OCI-LY3 (cell line): ENCODE data around the gene JAKMIP1.

ENCODE experiments used
- H2AFZ ChIP-seq: fragments of 200-600, 300-600 bp; shearing (Covaris generic); 2 replicates; pipeline ENCODE4 v1.6.0; 2014; ENCODE audit warnings: antibody characterized with exemption, low read depth, low read length
- H3K27ac ChIP-seq: fragments of 200-600, 300-600 bp; sonication (generic); 2 replicates; pipeline ENCODE4 v1.5.1; 2014; ENCODE audit warnings: mild to moderate bottlenecking, low read length, moderate library complexity, mixed read lengths
- H3K27me3 ChIP-seq: fragments of 200-600, 300-600 bp; sonication (generic); 2 replicates; pipeline ENCODE4 v1.6.1; 2014; ENCODE audit warnings: low read depth, low read length, mixed read lengths
- H3K36me3 ChIP-seq: fragments of 200-600, 300-600 bp; sonication (generic); replicated peaks from 2 replicates; pipeline ENCODE3; 2014; ENCODE audit warnings: low read depth, low read length, mixed read lengths
- H3K4me1 ChIP-seq: fragments of 300-600, 200-600 bp; sonication (generic); 2 replicates; pipeline ENCODE4 v1.6.1; 2014; ENCODE audit warnings: low read length, mixed read lengths
- H3K4me2 ChIP-seq: fragments of 200-600, 300-600 bp; sonication (generic); 2 replicates; pipeline ENCODE4 v1.6.1; 2014; ENCODE audit warnings: low read length, mixed read lengths
- H3K4me3 ChIP-seq: fragments of 300-600, 200-600 bp; sonication (generic); 2 replicates; pipeline ENCODE4 v1.5.1; 2014; ENCODE audit warnings: antibody characterized with exemption, mild to moderate bottlenecking, low read length, moderate library complexity
- H3K79me2 ChIP-seq: fragments of 300-600, 200-600 bp; shearing (Covaris generic); 2 replicates; pipeline ENCODE4 v1.6.1; 2014; ENCODE audit warnings: mild to moderate bottlenecking, low read length, mixed read lengths
- H3K9ac ChIP-seq: fragments of 300-600, 200-600 bp; shearing (Covaris generic); 2 replicates; pipeline ENCODE4 v1.6.0; 2014; ENCODE audit warnings: mild to moderate bottlenecking, low read length, moderate library complexity
- H3K9me3 ChIP-seq: fragments of 200-600, 300-600 bp; shearing (Covaris generic); 2 replicates; pipeline ENCODE4 v1.6.1; 2014; ENCODE audit warnings: low read length, mixed read lengths; ENCODE audit not compliant: insufficient read depth
- H4K20me1 ChIP-seq: fragments of 200-600, 300-600 bp; sonication (generic); 2 replicates; pipeline ENCODE4 v1.6.1; 2016; ENCODE audit warnings: low read length, mixed read lengths; ENCODE audit not compliant: insufficient read depth
- CTCF ChIP-seq: fragments of 200-600, 300-600 bp; sonication (generic); IDR thresholded peaks from 2 replicates; pipeline ENCODE4 v1.5.1; 2014; ENCODE audit warnings: antibody characterized with exemption, low read length, low read depth
- EZH2phosphoT487 ChIP-seq: fragments of 200-600 bp; shearing (Covaris generic); IDR thresholded peaks from 2 replicates; pipeline ENCODE4 v1.6.1; 2018; ENCODE audit warnings: antibody characterized with exemption, mixed run types, low read depth

JAKMIP1 gene

GRCh38 chr4:6198278-6198677, 2.1 kb downstream of the JAKMIP1 start:
- Histone ChIP-seq H3K36me3 (no peaks in the 10 kb centered on the region), H3K79me2 (no peaks in the 10 kb centered on the region), H3K9me3 (no peaks in the 10 kb centered on the region), H3K9ac (no peak overlapping the region), H3K4me2 (no peak overlapping the region), H3K4me3 (no peak overlapping the region), H3K4me1 (peaks cover 5% of the 10 kb centered on the region; the same call in 1 of the 2 replicates), H3K27ac (no peak overlapping the region), H3K27me3 (no peaks in the 10 kb centered on the region), H2AFZ (no peak overlapping the region), H4K20me1 (no peaks in the 10 kb centered on the region)
- TF ChIP-seq EZH2phosphoT487 (no peak), CTCF (no peak)

DNA sequence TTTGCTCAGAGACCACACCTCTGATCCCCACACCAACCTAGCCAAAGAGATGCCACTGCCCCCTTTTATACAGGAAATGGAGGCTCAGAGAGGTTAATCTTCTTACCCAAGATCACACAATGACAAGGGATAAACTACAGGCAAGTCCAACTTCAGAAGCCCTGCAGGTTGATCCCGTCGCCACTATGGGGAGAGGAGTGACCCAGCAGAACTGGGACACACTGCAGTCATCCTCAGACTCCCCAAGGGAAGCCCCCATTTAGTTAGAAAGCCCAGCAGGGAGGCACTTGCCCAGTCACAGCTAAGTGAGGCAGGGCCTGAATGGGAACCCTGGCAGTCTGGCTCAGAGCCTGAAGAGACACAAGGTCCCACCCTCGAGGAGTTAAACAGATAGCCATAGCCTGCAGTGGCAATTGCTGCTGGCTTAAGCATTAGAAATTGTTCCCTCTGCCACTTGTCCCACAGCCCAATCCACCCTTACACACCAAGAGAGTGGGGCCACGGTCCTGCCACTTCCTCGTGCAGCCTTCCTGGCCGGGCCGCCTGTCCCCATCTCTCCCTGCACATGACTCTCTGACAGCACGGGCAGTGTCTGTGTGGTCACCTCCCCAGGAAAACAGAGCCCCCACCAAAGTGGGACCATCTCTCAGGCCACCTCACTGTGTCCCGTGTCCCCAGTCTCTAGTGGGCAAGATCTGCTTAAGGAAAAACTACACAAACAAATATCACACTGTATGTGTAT, 2.7 kb downstream of the JAKMIP1 start:
- Histone ChIP-seq H3K27me3 (no peaks in the 10 kb centered on the region), H3K27ac (no peak overlapping the region), H2AFZ (no peak overlapping the region), H3K4me1 (peaks cover 6% of the 10 kb centered on the region), H3K36me3 (no peaks in the 10 kb centered on the region), H3K79me2 (no peaks in the 10 kb centered on the region), H3K9ac (no peak overlapping the region), H4K20me1 (no peaks in the 10 kb centered on the region), H3K9me3 (no peaks in the 10 kb centered on the region), H3K4me2 (no peak overlapping the region), H3K4me3 (no peak overlapping the region)
- TF ChIP-seq CTCF (no peak), EZH2phosphoT487 (no peak)

GRCh38 chr4:6196871-6197270, 3.5 kb downstream of the JAKMIP1 start:
- Histone ChIP-seq H3K9ac (no peak overlapping the region), H3K27ac (no peak overlapping the region), H3K36me3 (no peaks in the 10 kb centered on the region), H3K4me1 (peaks cover 11% of the 10 kb centered on the region), H3K4me2 (no peak overlapping the region), H4K20me1 (no peaks in the 10 kb centered on the region), H2AFZ (no peak overlapping the region), H3K27me3 (no peaks in the 10 kb centered on the region), H3K4me3 (no peak overlapping the region), H3K79me2 (no peaks in the 10 kb centered on the region), H3K9me3 (no peaks in the 10 kb centered on the region)
- no peak for TF ChIP-seq CTCF
- TF ChIP-seq EZH2phosphoT487, result no peak

GRCh38 chr4:6196324-6196723, 4.0 kb downstream of the JAKMIP1 start:
- no peak overlapping the region for H3K27ac ChIP-seq
- H3K79me2 ChIP-seq, result no peaks in the 10 kb centered on the region
- no peaks in the 10 kb centered on the region for H3K27me3 ChIP-seq
- no peak overlapping the region for H3K4me3 ChIP-seq
- H3K36me3 ChIP-seq, result no peaks in the 10 kb centered on the region
- no peaks in the 10 kb centered on the region for H3K9me3 ChIP-seq
- no peak overlapping the region for H3K9ac ChIP-seq
- H2AFZ ChIP-seq, result no peak overlapping the region
- no peaks in the 10 kb centered on the region for H4K20me1 ChIP-seq
- peaks cover 7% of the 10 kb centered on the region for H3K4me1 ChIP-seq
- TF ChIP-seq EZH2phosphoT487 (no peak), CTCF (no peak)
- H3K4me2 ChIP-seq, result no peak overlapping the region
